Kidney (tissue), 14 donors: Measurements from ENCODE around the gene MAGI1. TPM values are rescaled to one million over a fixed set of nuclear protein-coding genes. Genes with fewer than 3 reads are reported as not detected.

ENCODE experiments used
- DNase-seq, 5 donors: peaks; one replicate each; pipeline ENCODE4 v3.0.0-alpha.2; 2013 to 2020
- FAIRE-seq: peaks from 2 replicates; lab custom pipeline; 2012; peaks lifted over from hg19 to GRCh38; lab: Jason Lieb, UNC
- H3K27ac ChIP-seq, 2 donors: one replicate each; pipeline ENCODE4 v1.7.0; 2013; ENCODE audit warnings: low read depth in 2 of 2, low read length in 2 of 2, inconsistent platforms in 1 of 2
- H3K27me3 ChIP-seq: one replicate; pipeline ENCODE4 v1.7.1; 2013; ENCODE audit warnings: low read length, inconsistent platforms; ENCODE audit not compliant: control insufficient read depth, insufficient read depth
- H3K36me3 ChIP-seq, 3 donors: one replicate each; pipeline versions ENCODE4 v1.7.0 to v1.7.1; 2013; ENCODE audit warnings: low read length in 3 of 3, control low read depth in 1 of 3, inconsistent platforms in 1 of 3; ENCODE audit not compliant: insufficient read depth in 3 of 3, control insufficient read depth in 2 of 3
- H3K4me1 ChIP-seq, 3 donors: one replicate each; pipeline versions ENCODE4 v1.7.0 to v1.7.1; 2013; ENCODE audit warnings: low read length in 3 of 3, inconsistent platforms in 1 of 3, low read depth in 1 of 3; ENCODE audit not compliant: control insufficient read depth in 2 of 3, insufficient read depth in 2 of 3
- H3K4me3 ChIP-seq, 3 donors: one replicate each; pipeline versions ENCODE4 v1.7.0 to v1.8.1; 2013; ENCODE audit warnings: low read length in 3 of 3, control low read depth in 1 of 3, inconsistent platforms in 1 of 3
- H3K9ac ChIP-seq, 3 donors: one replicate each; pipeline versions ENCODE4 v1.7.0 to v1.7.1; 2013; ENCODE audit warnings: low read length in 3 of 3, control low read depth in 1 of 3, inconsistent platforms in 1 of 3
- H3K9me3 ChIP-seq, 3 donors: one replicate each; pipeline versions ENCODE4 v1.7.0 to v1.7.1; 2013; ENCODE audit warnings: low read length in 3 of 3, control low read depth in 1 of 3, inconsistent platforms in 1 of 3; ENCODE audit not compliant: control insufficient read depth in 2 of 3, insufficient read depth in 1 of 3
- CTCF ChIP-seq: IDR thresholded peaks from 3 replicates; pipeline ENCODE4 v1.5.1; 2012; ENCODE audit warnings: mild to moderate bottlenecking, moderate library complexity, borderline replicate concordance; ENCODE audit not compliant: insufficient read depth; ENCODE audit errors: extremely low read depth
- intact Hi-C: fragments of 100-400 bp; cut with DNase I; formaldehyde crosslinking; loops from one replicate; pipeline ENCODE4 v1.11.1; 2022
- polyA plus RNA-seq: library from polyadenylated mRNA; stranded (reverse); fragments of 350-450 nt; fragmentation: Illumina TruSeq; extraction: RNeasy Lipid Tissue Mini Kit (QIAGEN cat#74804); gene quantifications from one replicate; pipeline ENCODE4 v1.2.3, GENCODE V29; 2014; ENCODE audit warnings: low read depth, low replicate concordance; ENCODE audit not compliant: insufficient read depth
- total RNA-seq: library from RNA; stranded (reverse); fragmentation: NEBNext Ultra II Directional; extraction: Animal tissue kit (Norgen Biotek cat#: 25700); gene quantifications from one replicate; pipeline ENCODE4 v1.2.1, GENCODE V29; 2021
- donor health status: control.
- donor health status: control.
- donor health status: control.
- donor health status: control.
- donor health status: control.
- donor health status: DM: yes; HTN: yes; CAD: no.
- donor health status: Normal renal cell carcinoma (clear cell type).

The MAGI1 gene
- total and polyA plus RNA-seq, 2 donors from 2014 or later = 8.2 to 42.8 TPM

GRCh38 chr3:65677486-65678010 lies 361.2 kb downstream of the MAGI1 start:
- intact Hi-C loops = no loop called here
- Histone ChIP-seq H3K27ac (no peak overlapping the region), H3K4me1 (no peaks in the 10 kb centered on the region), H3K36me3 (no peaks in the 10 kb centered on the region), H3K9ac (no peak overlapping the region), H3K9me3 (no peaks in the 10 kb centered on the region), H3K4me3 (no peak overlapping the region), H3K27me3 (no peaks in the 10 kb centered on the region)
- no peak for TF ChIP-seq CTCF
- DNase-seq = no peak
- FAIRE-seq = no peak

GRCh38 chr3:65676580-65676979 lies 362.1 kb downstream of the MAGI1 start:
- intact Hi-C loops = no loop called here
- TF ChIP-seq CTCF = no peak
- no peaks in the 10 kb centered on the region for H3K4me1 ChIP-seq
- H3K4me3 ChIP-seq = no peak overlapping the region
- DNase-seq (no peak), FAIRE-seq (no peak)
- H3K9me3 ChIP-seq = no peaks in the 10 kb centered on the region
- H3K27ac ChIP-seq = no peak overlapping the region
- no peak overlapping the region for H3K9ac ChIP-seq
- no peaks in the 10 kb centered on the region for H3K27me3 ChIP-seq
- H3K36me3 ChIP-seq = no peaks in the 10 kb centered on the region

GRCh38 chr3:65675011-65675410 lies 363.7 kb downstream of the MAGI1 start:
- H3K9ac ChIP-seq = no peak overlapping the region
- H3K36me3 ChIP-seq = no peaks in the 10 kb centered on the region
- no peaks in the 10 kb centered on the region for H3K4me1 ChIP-seq
- FAIRE-seq = no peak
- H3K27ac ChIP-seq = no peak overlapping the region
- no peaks in the 10 kb centered on the region for H3K9me3 ChIP-seq
- no peak for DNase-seq
- intact Hi-C loops = no loop called here
- TF ChIP-seq CTCF = no peak
- no peaks in the 10 kb centered on the region for H3K27me3 ChIP-seq
- no peak overlapping the region for H3K4me3 ChIP-seq

GRCh38 chr3:65674226-65674625 lies 364.5 kb downstream of the MAGI1 start:
- Histone ChIP-seq H3K27me3 (no peaks in the 10 kb centered on the region), H3K36me3 (no peaks in the 10 kb centered on the region), H3K4me3 (no peak overlapping the region), H3K27ac (no peak overlapping the region), H3K4me1 (no peaks in the 10 kb centered on the region), H3K9ac (no peak overlapping the region), H3K9me3 (no peaks in the 10 kb centered on the region)
- DNase-seq = peak in 2 of 5 donors; percentile 10 to 48
- intact Hi-C loops = no loop called here
- no peak for TF ChIP-seq CTCF
- no peak for FAIRE-seq
